Measurements from ENCODE around the gene VPS4A.

Gene VPS4A

DNA sequence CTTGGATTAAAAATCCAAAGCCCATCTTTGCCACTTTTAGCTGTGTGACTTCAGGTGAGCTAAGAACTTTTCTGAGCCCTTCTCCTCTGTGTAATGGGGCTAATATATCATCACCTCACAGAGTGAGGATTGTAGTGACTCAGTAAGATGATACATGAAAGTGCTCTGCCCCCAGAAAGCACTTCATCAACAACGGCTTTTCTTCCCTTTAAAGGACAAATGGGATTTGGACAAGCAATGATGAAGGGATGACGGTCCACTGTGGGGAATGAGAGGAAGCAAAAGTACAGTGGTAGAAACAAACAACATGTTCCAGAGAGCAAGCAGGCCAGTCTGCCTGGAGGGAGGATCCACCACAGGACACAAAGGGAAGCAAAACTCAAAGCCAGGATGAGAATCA, 54.8 kb downstream of the VPS4A start:
- DNase-seq (ENCODE audit: low read depth in 2 of 2): no peak

- no peak for DNase-seq (ENCODE audit: low read depth in 2 of 2)
These were observed 55.3 kb downstream of the VPS4A start for GRCh38 chr16:69366431-69366830.

- no peak for DNase-seq (ENCODE audit: low read depth in 2 of 2)
These were observed 56.8 kb downstream of the VPS4A start for GRCh38 chr16:69367980-69368379.

- no peak for DNase-seq (ENCODE audit: low read depth in 2 of 2)
These were observed 57.7 kb downstream of the VPS4A start for GRCh38 chr16:69368866-69369265.

GRCh38 chr16:69371564-69371963, 60.4 kb downstream of the VPS4A start:
- DNase-seq (ENCODE audit: low read depth in 2 of 2): no peak

- DNase-seq (ENCODE audit: low read depth in 2 of 2): no peak
These were observed 61.9 kb downstream of the VPS4A start for GRCh38 chr16:69373019-69373418.

Measured in stimulated activated CD8-positive, alpha-beta memory T cell treated with anti-CD3 and anti-CD28 coated beads, Interleukin-2, amount 100 ng/mL, for 1 hour (primary cell).